HepG2 (cell line): ENCODE data around the gene GJD3.

Experiments used
- MTA1 ChIP-seq: sonication (generic); formaldehyde crosslinking; IDR thresholded peaks from 2 replicates; pipeline ENCODE4 v1.4.0; 2020; ENCODE audit warnings: missing genetic modification reagents, mild to moderate bottlenecking, borderline replicate concordance
- NCOA1 ChIP-seq: sonication (generic); formaldehyde crosslinking; IDR thresholded peaks from 2 replicates; pipeline ENCODE4 v1.9.0; 2021; ENCODE audit warnings: missing genetic modification reagents

DNA sequence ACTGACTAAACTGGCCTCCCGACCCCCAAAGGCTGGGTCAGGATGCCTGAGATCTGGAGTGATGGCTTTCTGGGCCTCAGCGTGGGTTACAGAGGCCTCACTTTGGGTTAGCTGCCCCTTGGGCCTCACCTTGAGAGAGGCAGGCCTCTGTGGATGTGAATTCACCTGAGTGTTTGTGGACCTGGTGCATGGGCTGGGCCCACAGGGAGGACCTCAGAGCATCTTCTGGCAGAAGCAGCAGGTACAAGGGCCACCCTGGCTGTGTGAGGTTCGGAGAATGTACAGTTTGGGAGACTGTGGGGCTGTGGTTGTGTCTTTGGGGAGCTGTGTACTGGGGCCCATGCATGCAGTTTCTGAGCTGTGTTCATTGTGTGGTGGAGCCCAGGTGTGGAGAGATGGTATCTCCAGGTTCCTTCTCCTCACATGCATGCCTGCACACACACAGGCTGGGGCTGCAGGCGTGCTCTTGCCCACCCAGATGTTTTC lies 37.2 kb downstream of the GJD3 start:
- no peak for TF ChIP-seq NCOA1 (CRISPR knock-in tag)
- TF ChIP-seq MTA1 (CRISPR knock-in tag), result no peak
